ENCODE measurements around the gene SLC7A5.
"Not testable (repeated sequence)": the region's sequence is repeated elsewhere in the genome, so short reads cannot be mapped to it uniquely, and the experiment has no call there.

Gene SLC7A5

GRCh38 chr16:87887931-87888330 is 18.6 kb upstream of the SLC7A5 start:
- DNase-seq = not testable (repeated sequence)

- peak in 2 of 3 experiments; percentile 13 to 40 for DNase-seq
Measured at GRCh38 chr16:87885371-87885967, 16.2 kb upstream of the SLC7A5 start.

- DNase-seq = no peak
Measured at GRCh38 chr16:87882436-87883019, 13.2 kb upstream of the SLC7A5 start.

GRCh38 chr16:87881324-87882200 is 12.3 kb upstream of the SLC7A5 start:
- DNase-seq = peak in 2 of 3 experiments; percentile 53 to 66

- DNase-seq = peak in 1 of 3 experiments; percentile 27
Measured at GRCh38 chr16:87880117-87880696, 10.9 kb upstream of the SLC7A5 start.

GRCh38 chr16:87879411-87880013 is 10.2 kb upstream of the SLC7A5 start:
- DNase-seq = not testable (repeated sequence)

GRCh38 chr16:87878704-87879103 is 9.4 kb upstream of the SLC7A5 start:
- no peak for DNase-seq

GRCh38 chr16:87877942-87878507 is 8.7 kb upstream of the SLC7A5 start:
- DNase-seq = peak in 1 of 3 experiments; percentile 9

GRCh38 chr16:87874639-87875427 is 5.5 kb upstream of the SLC7A5 start:
- no peak for DNase-seq

- peak in 2 of 3 experiments; percentile 57 to 72 for DNase-seq
Measured at GRCh38 chr16:87870418-87871291, 1.3 kb upstream of the SLC7A5 start.

- not testable (repeated sequence) for DNase-seq
Measured at GRCh38 chr16:87869879-87870417, 641 bp upstream of the SLC7A5 start.

- DNase-seq = peak in 2 of 3 experiments; percentile 37 to 54
Measured at GRCh38 chr16:87868254-87869029, 865 bp downstream of the SLC7A5 start.

- DNase-seq = not testable (repeated sequence)
Measured at GRCh38 chr16:87865902-87866555, 3.3 kb downstream of the SLC7A5 start.

GRCh38 chr16:87864331-87864989 is 4.8 kb downstream of the SLC7A5 start:
- DNase-seq = peak in 1 of 3 experiments; percentile 66

- not testable (repeated sequence) for DNase-seq
Measured at GRCh38 chr16:87863327-87863635, 6.0 kb downstream of the SLC7A5 start.

- not testable (repeated sequence) for DNase-seq
Measured at GRCh38 chr16:87862597-87863326, 6.5 kb downstream of the SLC7A5 start.

GRCh38 chr16:87861300-87862099 is 7.8 kb downstream of the SLC7A5 start:
- DNase-seq = not testable (repeated sequence)

Measured in NCI-H1417 (cell line).